Glomerular visceral epithelial cell (primary cell): ENCODE measurements around the gene HOXA11.

ENCODE experiments used
- DNase-seq: peaks from one replicate; pipeline ENCODE4 v3.0.0-alpha.2; 2016; ENCODE audit errors: extremely low spot score

Gene HOXA11

GRCh38 chr7:27169658-27170425 is 15.2 kb downstream of the HOXA11 start:
- DNase-seq, result peak; percentile 77

DNA sequence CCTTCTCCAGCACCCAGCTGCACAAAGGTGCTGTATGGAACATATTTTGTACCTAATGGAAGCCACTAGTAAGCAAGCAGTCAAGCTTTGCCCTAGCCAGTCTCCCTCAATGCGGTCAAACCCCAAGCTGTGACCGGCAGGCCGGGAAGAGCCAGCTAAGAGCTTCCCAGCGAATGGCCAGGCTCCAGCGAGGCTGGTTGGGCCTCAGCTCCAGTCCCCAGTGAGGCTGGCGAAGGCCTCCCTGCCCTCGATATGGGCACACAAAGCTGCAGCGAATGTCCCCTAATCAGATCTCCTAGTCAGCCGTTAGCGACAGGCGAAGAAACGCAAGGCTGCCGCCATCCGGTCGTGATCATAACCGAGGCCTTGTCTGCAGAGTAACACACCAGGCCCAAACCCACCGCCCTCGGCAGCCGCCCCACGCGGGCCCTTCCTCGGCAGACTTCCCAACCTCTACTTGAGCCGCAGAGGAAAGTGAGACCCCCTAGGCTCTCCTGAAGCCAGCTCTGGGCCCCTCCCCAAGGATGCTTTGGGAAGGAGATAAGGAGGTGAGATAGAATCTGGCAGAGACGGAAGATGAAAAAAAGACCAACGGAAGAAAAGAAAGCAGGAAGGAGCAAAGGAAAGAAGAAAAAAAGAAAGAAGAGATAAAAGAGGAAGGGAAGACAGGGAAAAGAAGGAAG is 16.6 kb downstream of the HOXA11 start:
- DNase-seq, result peak; percentile 60

GRCh38 chr7:27167916-27168264 is 17.1 kb downstream of the HOXA11 start:
- DNase-seq, result peak; percentile 33

- peak; percentile 84 for DNase-seq
Observed at GRCh38 chr7:27166531-27167505, 18.2 kb downstream of the HOXA11 start.

GRCh38 chr7:27165996-27166530 is 19.0 kb downstream of the HOXA11 start:
- DNase-seq, result peak; percentile 33

DNA sequence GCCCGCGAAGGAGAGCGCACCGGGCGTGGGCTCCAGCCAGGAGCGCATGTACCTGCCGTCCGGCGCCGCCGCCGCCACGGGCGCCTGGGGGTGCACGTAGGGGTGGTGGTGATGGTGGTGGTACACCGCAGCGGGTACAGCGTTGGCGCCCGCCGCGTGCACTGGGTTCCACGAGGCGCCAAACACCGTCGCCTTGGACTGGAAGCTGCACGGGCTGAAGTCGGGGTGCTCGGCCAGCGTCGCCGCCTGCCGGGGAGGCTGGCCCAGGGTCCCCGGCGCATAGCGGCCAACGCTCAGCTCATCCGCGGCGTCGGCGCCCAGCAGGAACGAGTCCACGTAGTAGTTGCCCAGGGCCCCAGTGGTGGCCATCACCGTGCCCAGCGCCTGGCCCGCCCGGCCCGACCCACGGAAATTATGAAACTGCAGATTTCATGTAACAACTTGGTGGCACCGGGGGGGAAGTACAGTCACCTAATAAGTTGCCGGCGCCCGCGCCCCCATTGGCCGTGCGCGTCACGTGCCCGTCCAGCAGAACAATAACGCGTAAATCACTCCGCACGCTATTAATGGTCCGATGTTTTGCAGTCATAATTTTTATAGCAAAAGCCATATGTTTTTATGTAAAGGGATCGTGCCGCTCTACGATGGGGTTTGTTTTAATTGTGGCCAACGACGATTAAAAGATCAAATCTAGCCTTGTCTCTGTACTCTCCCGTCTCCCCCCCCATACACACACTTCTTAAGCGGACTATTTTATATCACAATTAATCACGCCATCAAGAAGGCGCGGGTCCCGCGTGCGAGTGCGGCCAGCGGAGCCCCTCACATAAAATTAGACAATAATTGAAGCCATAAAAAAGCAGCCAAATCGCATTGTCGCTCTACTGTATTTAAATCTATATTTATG is 19.7 kb downstream of the HOXA11 start, which contains the start of gene HOXA9:
Gene HOXA9, minus strand, starts transcription at position 449 of the 907 bp plus-strand sequence. Its CDS starts 80 bp downstream, at position 369.
- DNase-seq, result peak; percentile 94

DNA sequence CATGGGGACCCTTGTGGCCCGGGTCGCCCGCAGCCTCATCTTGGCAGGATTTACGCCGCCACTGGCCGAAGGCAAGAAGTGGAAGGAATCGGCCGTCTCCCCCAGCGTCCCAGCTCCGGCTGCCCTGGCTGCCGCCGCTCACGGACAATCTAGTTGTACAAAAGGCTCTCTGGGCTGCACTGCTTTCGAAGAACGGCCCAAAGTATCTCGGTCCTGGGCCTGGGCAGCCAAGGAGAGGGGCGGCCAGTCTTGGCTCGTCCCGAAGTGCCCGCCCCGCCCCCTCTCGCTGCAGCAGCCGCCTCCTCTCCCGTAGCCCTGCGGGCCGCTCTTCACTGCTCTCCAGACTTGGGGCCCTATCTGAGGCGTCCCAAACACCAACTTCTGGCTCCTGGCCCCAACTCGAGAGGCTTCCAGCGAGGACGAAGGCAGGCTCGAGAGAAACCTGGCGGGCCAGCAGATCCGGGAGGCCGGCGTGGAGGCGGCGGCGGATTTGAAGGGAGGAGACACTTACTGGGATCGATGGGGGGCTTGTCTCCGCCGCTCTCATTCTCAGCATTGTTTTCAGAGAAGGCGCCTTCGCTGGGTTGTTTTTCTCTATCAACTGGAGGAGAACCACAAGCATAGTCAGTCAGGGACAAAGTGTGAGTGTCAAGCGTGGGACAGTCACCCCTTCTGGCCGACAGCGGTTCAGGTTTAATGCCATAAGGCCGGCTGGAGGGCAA is 20.5 kb downstream of the HOXA11 start:
- peak; percentile 47 for DNase-seq

DNA sequence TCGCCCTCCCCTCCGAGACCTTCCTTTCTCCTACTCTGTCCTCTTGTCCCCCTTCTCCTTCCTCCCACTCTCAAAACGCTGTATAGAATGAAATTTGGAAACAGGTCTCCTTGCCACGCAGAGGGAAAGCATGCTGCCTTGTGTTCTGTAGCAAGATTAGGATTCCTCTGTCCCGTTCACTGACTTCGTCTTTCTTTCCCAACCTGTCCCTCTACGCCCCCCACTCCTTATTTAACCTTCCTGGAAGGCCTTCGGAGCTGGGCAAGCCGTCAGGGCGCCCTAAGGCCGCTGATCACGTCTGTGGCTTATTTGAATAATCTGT is 21.0 kb downstream of the HOXA11 start:
- no peak for DNase-seq

GRCh38 chr7:27163288-27164044 is 21.6 kb downstream of the HOXA11 start:
- DNase-seq, result no peak

DNA sequence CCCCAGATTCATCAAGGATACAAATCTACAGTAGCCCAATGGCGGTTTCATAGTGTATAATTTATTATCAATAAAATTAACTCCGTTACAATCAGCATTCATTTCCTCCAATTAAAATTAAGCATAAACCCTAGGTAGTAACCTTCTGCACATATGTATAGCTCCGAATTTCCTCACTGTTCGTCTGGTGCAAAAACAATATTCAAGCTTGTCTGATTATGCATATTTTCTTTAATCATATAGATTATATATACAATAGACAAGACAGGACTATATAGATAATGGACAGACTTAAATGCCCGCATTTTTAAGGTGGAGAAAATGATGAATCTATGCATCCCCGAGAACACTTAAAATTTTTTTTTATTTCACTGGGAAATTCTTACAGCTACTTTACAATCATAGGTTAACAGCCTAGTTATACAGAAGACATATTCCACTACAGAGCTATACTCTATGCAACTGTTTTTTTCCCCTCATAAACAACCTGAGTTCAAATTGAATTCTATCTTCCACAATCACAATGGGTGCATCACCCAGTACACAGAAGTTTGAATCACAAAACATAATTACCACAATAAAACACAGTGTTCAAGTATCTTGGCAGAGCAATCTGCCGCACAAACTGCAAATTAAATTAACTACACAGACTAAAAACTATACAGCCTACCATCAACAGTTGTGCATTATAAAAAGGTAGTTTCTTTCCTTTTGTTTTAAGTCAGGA is 22.3 kb downstream of the HOXA11 start:
- DNase-seq, result no peak

- DNase-seq, result no peak
Observed at GRCh38 chr7:27161721-27162560, 23.1 kb downstream of the HOXA11 start.

GRCh38 chr7:27161214-27161720 is 23.8 kb downstream of the HOXA11 start:
- peak; percentile 71 for DNase-seq

DNA sequence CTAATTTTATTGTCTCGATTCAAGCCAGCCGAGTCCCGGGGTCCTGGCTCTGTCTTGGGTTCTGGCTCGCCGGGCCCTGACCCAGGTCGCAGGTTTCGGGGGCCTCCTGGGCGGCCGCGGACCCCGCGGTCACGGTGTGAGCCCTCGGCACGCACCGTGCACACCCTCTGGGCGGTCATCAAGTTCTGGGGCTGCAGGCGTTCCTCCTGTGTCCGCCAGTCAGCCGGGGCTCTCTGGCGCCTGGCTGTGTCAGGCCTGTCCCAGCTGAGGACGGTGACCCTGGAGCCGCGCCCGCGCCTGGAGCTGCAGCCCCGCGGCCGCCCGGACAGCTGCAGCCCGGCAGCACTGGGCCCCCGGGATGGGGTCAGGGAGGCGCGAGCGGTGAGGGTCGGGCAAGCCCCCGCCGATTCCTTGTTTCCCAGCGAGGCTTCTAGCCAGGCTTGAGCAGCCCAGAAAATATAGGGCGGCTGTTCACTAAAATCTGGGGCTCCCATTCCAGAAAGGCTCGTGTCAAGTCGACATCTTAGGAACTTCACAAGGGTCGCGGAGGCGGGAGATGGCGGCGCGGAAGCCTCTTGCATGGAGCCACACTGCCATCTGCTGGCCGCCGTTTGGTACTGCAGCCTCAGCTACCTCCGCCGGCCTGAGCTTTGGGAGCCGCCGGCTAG is 24.4 kb downstream of the HOXA11 start:
- DNase-seq, result peak; percentile 89

DNA sequence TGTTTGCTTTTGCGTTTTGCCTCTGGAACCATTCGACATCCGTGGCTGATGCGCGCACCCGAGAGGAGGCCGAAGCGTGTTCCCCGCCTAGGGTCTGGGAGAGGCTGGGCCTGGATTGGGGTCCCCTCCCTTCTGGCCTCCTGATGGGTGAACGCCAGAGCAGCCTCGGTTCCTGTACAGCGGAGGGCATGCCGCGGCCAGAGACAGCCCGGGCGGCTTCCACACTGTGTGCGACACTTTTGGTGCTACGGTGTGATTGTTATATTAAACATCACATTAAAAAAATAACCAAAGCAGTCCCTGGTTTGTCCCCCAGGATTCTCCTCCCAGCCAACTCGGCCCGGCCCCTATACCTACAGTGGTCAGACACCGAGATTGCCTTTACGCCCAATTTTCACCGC is 24.9 kb downstream of the HOXA11 start:
- DNase-seq, result no peak

GRCh38 chr7:27159266-27160144 is 25.5 kb downstream of the HOXA11 start:
- no peak for DNase-seq
